SK-N-SH treated with all-trans-retinoic acid at 6 μM for 48 hours (cell line): ENCODE data around the gene HADHA.

Experiments used
- ATAC-seq: fragments of 200-7000 bp; cut with Tn5 transposase; 3 replicates; pipeline ENCODE4 v1.9.1; 2020; ENCODE audit warnings: mild to moderate bottlenecking, moderate library complexity
- ARNTL ChIP-seq: fragments of 450-650 bp; formaldehyde crosslinking; IDR thresholded peaks from 2 replicates; pipeline ENCODE4 v1.5.0; 2020; ENCODE audit warnings: low read depth, mild to moderate bottlenecking, moderate library complexity, borderline replicate concordance
- BACH2 ChIP-seq: fragments of 250-450 bp; sonication (Bioruptor Pico); IDR thresholded peaks from 2 replicates; pipeline ENCODE4 v1.9.0; 2021; ENCODE audit warnings: mild to moderate bottlenecking, borderline replicate concordance
- CREB5 ChIP-seq: fragments of 250-450 bp; sonication (Bioruptor Pico); IDR thresholded peaks from 2 replicates; pipeline ENCODE4 v1.5.1; 2020; ENCODE audit warnings: low read depth, mild to moderate bottlenecking, moderate library complexity
- CSRNP3 ChIP-seq: fragments of 250-450 bp; sonication (Bioruptor Pico); IDR thresholded peaks from 2 replicates; pipeline ENCODE4 v1.5.1; 2021; ENCODE audit warnings: mild to moderate bottlenecking, moderate library complexity
- ESRRG ChIP-seq: fragments of 250-450 bp; sonication (Bioruptor Pico); IDR thresholded peaks from 2 replicates; pipeline ENCODE4 v1.6.1; 2021; ENCODE audit warnings: mild to moderate bottlenecking
- GLIS3 ChIP-seq: fragments of 250-450 bp; sonication (Bioruptor Pico); IDR thresholded peaks from 2 replicates; pipeline ENCODE4 v1.5.0; 2020; ENCODE audit warnings: mild to moderate bottlenecking, moderate library complexity
- ISL1 ChIP-seq: fragments of 250-450 bp; sonication (Bioruptor Pico); IDR thresholded peaks from 2 replicates; pipeline ENCODE4 v2.1.2; 2022; ENCODE audit warnings: mild to moderate bottlenecking, moderate library complexity
- OSR1 ChIP-seq: fragments of 250-450 bp; sonication (Bioruptor Pico); IDR thresholded peaks from 2 replicates; pipeline ENCODE4 v1.8.0; 2022; ENCODE audit warnings: moderate library complexity, mild to moderate bottlenecking, inconsistent platforms
- PATZ1 ChIP-seq: fragments of 250-450 bp; sonication (Bioruptor Pico); IDR thresholded peaks from 2 replicates; pipeline ENCODE4 v1.8.0; 2020; ENCODE audit warnings: mild to moderate bottlenecking, moderate library complexity, borderline replicate concordance
- POU6F1 ChIP-seq: fragments of 250-450 bp; sonication (Bioruptor Pico); IDR thresholded peaks from 2 replicates; pipeline ENCODE4 v1.8.0; 2021; ENCODE audit warnings: low read depth, mild to moderate bottlenecking, moderate library complexity, borderline replicate concordance
- PPARA ChIP-seq: fragments of 250-450 bp; sonication (Bioruptor Pico); IDR thresholded peaks from 2 replicates; pipeline ENCODE4 v1.5.0; 2020; ENCODE audit warnings: mild to moderate bottlenecking, borderline replicate concordance
- RARB ChIP-seq: fragments of 250-450 bp; sonication (Bioruptor Pico); IDR thresholded peaks from 2 replicates; pipeline ENCODE4 v1.8.0; 2021; ENCODE audit warnings: mild to moderate bottlenecking, moderate library complexity
- TCF4 ChIP-seq: fragments of 250-450 bp; sonication (Bioruptor Pico); IDR thresholded peaks from 2 replicates; pipeline ENCODE4 v1.8.0; 2021; ENCODE audit warnings: mild to moderate bottlenecking, moderate library complexity, borderline replicate concordance
- TOX ChIP-seq: fragments of 250-450 bp; sonication (Bioruptor Pico); IDR thresholded peaks from 2 replicates; pipeline ENCODE4 v1.8.0; 2021; ENCODE audit warnings: mild to moderate bottlenecking, moderate library complexity, borderline replicate concordance
- TSHZ2 ChIP-seq: fragments of 250-450 bp; sonication (Bioruptor Pico); IDR thresholded peaks from 2 replicates; pipeline ENCODE4 v1.5.0; 2020; ENCODE audit warnings: mild to moderate bottlenecking, moderate library complexity
- ZC3H10 ChIP-seq: fragments of 250-450 bp; sonication (Bioruptor Pico); IDR thresholded peaks from 2 replicates; pipeline ENCODE4 v1.5.1; 2021; ENCODE audit warnings: mild to moderate bottlenecking, moderate library complexity
- ZFP3 ChIP-seq: fragments of 250-450 bp; sonication (Bioruptor Pico); IDR thresholded peaks from 2 replicates; pipeline ENCODE4 v1.5.0; 2020; ENCODE audit warnings: mild to moderate bottlenecking, moderate library complexity
- ZFP30 ChIP-seq: fragments of 450-650 bp; formaldehyde crosslinking; IDR thresholded peaks from 2 replicates; pipeline ENCODE4 v1.5.0; 2022; ENCODE audit warnings: mild to moderate bottlenecking, moderate library complexity
- ZNF565 ChIP-seq: fragments of 450-650 bp; formaldehyde crosslinking; conservative IDR thresholded peaks from 2 replicates; pipeline ENCODE4 v1.5.0; 2020; ENCODE audit warnings: low read depth, mild to moderate bottlenecking, moderate library complexity
- ZNF70 ChIP-seq: fragments of 450-650 bp; formaldehyde crosslinking; IDR thresholded peaks from 2 replicates; pipeline ENCODE4 v1.5.0; 2020; ENCODE audit warnings: mild to moderate bottlenecking, moderate library complexity

Gene HADHA

GRCh38 chr2:26182887-26183630 lies 61.4 kb downstream of the HADHA start (continued):
- TF ChIP-seq POU6F1 (CRISPR knock-in tag) (no peak), TOX (no peak), ESRRG (no peak), ZFP30 (CRISPR knock-in tag) (no peak), ZNF565 (CRISPR knock-in tag) (no peak)

- TF ChIP-seq TOX (no peak), CSRNP3 (CRISPR knock-in tag) (no peak), ESRRG (no peak), GLIS3 (CRISPR knock-in tag) (no peak), ZFP3 (CRISPR knock-in tag) (no peak), RARB (no peak), POU6F1 (CRISPR knock-in tag) (no peak), TCF4 (CRISPR knock-in tag) (no peak), ZNF70 (no peak), ARNTL (CRISPR knock-in tag) (no peak), ZNF565 (CRISPR knock-in tag) (no peak), PATZ1 (CRISPR knock-in tag) (no peak), CREB5 (CRISPR knock-in tag) (no peak), PPARA (CRISPR knock-in tag) (no peak), BACH2 (no peak)
- no peak for ATAC-seq
These were observed 62.0 kb downstream of the HADHA start for GRCh38 chr2:26182441-26182840.

- ATAC-seq = peak; percentile 13
- TF ChIP-seq RARB (no peak), ARNTL (CRISPR knock-in tag) (no peak), TOX (no peak), OSR1 (CRISPR knock-in tag) (no peak), BACH2 (no peak), POU6F1 (CRISPR knock-in tag) (no peak), TSHZ2 (CRISPR knock-in tag) (no peak), ZFP30 (CRISPR knock-in tag) (no peak), GLIS3 (CRISPR knock-in tag) (no peak), ZNF565 (CRISPR knock-in tag) (no peak), CREB5 (CRISPR knock-in tag) (no peak), ISL1 (no peak), ZC3H10 (CRISPR knock-in tag) (no peak), ESRRG (no peak)
These were observed 65.0 kb downstream of the HADHA start for GRCh38 chr2:26179446-26179913.
